GM12872 (cell line): Measurements from ENCODE around the gene MBD2.

Source experiments
- CTCF ChIP-seq: IDR thresholded peaks from 3 replicates; pipeline ENCODE4 v1.5.1; 2011; ENCODE audit warnings: low read depth, mild to moderate bottlenecking, low read length, moderate library complexity; ENCODE audit not compliant: insufficient read depth

The MBD2 gene

GRCh38 chr18:54155412-54155811 is 69.1 kb downstream of the MBD2 start:
- TF ChIP-seq CTCF: no peak

GRCh38 chr18:54154231-54154630 is 70.2 kb downstream of the MBD2 start:
- no peak for TF ChIP-seq CTCF

GRCh38 chr18:54151376-54151775 is 73.1 kb downstream of the MBD2 start:
- TF ChIP-seq CTCF: no peak

GRCh38 chr18:54150226-54150625 is 74.2 kb downstream of the MBD2 start:
- TF ChIP-seq CTCF: no peak

- no peak for TF ChIP-seq CTCF
Measured at GRCh38 chr18:54149078-54149697, 75.3 kb downstream of the MBD2 start.

- no peak for TF ChIP-seq CTCF
Measured at GRCh38 chr18:54148678-54149077, 75.8 kb downstream of the MBD2 start.

GRCh38 chr18:54148151-54148550 is 76.3 kb downstream of the MBD2 start:
- TF ChIP-seq CTCF: no peak
